CD4-positive, alpha-beta T cell treated with Interleukin-17A for 1 hour (primary cell): Measurements from ENCODE around the gene HOXC5.
"Not testable (repeated sequence)": the region's sequence is repeated elsewhere in the genome, so short reads cannot be mapped to it uniquely, and the experiment has no call there.

Experiments used
- DNase-seq: peaks from one replicate; pipeline ENCODE4 v3.0.0-alpha.2; 2020

HOXC5 gene

DNA sequence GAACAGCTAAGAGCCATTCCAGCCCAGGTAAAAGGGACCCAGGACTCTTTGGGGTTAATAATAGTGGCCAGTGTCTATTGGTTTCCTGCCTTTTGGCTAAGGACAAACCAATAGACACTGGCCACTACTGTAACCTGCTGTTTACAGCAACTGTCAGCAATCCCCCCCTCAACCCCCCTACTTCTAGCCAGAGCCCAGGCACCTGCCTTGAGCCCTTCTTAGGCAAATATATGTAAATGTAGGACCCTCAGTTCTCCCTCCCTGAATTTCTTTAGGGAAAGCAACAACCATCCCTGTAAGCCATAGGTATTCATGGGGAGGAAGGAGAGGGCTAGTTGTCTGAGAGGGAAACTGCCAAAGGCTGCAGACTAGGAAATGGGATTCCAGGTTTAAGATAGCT is 43.1 kb downstream of the HOXC5 start:
- no peak for DNase-seq

DNA sequence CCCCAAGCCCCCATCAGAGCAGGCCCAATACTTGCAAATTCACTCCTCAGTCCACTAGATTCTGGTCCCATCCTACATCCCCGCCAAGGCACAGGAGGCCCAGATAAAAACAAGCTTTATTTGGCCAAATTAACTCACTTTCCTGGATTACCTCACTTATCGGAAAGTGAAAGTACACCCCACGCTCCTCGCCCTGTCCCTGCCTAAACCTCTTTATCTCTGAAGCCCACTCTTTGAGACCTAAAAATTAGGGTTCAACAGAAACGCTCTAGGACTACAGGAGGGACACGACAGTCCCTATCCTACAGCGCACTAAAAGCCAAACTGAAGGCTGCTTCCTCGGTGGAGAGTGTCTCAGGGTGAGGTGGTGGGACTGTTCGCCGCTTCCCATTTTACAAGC is 45.0 kb downstream of the HOXC5 start:
- DNase-seq, result not testable (repeated sequence)

GRCh38 chr12:54079115-54079514 is 46.3 kb downstream of the HOXC5 start:
- not testable (repeated sequence) for DNase-seq

- DNase-seq, result not testable (repeated sequence)
Measured at GRCh38 chr12:54080008-54080924, 47.4 kb downstream of the HOXC5 start.

- DNase-seq, result peak; percentile 44
Measured at GRCh38 chr12:54081053-54081514, 48.2 kb downstream of the HOXC5 start.

- peak; percentile 33 for DNase-seq
Measured at GRCh38 chr12:54081581-54082396, 48.9 kb downstream of the HOXC5 start.

DNA sequence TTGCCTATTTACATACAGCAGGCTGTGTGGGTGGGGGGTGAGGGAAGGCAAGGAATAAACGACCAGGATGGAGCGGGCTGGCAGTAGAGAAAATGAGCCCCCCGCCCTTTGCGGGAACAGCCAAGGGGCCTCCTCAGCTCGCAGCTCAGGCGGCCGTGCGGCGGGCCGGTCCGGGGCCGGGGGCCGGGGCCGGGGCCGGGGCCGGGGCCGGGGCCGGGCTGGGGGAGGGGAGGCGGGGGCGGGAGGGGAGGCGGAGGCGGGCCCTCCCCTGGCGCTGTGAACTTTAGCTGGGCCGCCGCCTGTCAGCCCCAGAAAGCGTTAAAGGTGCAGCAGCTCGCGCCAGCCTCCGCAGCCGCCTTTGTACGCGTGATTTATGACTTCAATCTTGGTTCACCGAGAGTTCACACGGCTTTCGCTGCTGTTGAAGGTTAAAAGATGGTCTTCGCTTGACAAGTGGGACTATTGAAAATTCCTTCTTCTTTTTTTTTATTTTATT is 49.6 kb downstream of the HOXC5 start:
- peak; percentile 54 for DNase-seq
